HCT116 (cell line): Measurements from ENCODE around the gene IFI27.

Source experiments
- CBX3 ChIP-seq: IDR thresholded peaks from 2 replicates; pipeline ENCODE4 v1.6.1; 2012; ENCODE audit warnings: low read depth
- CEBPB ChIP-seq: IDR thresholded peaks from 2 replicates; pipeline ENCODE4 v1.6.1; 2012; ENCODE audit warnings: low read depth
- CTCF ChIP-seq, 3 experiments: fragments of 200-600 bp in 1 of 3; sonication (generic) in 1 of 3; IDR thresholded peaks in 2 of 3; conservative IDR thresholded peaks in 1 of 3; 2 replicates each; pipeline ENCODE4 v1.5.1; 2012 to 2017; ENCODE audit warnings: low read depth in 2 of 3, low read length in 2 of 3, antibody characterized with exemption in 1 of 3, borderline replicate concordance in 1 of 3, control low read depth in 1 of 3, mild to moderate bottlenecking in 1 of 3, mixed read lengths in 1 of 3, mixed run types in 1 of 3, moderate library complexity in 1 of 3; ENCODE audit not compliant: insufficient read depth in 1 of 3
- EZH2 ChIP-seq: fragments of 200-600 bp; sonication (generic); IDR thresholded peaks from 2 replicates; pipeline ENCODE4 v1.6.1; 2017; ENCODE audit warnings: antibody characterized with exemption, mixed run types
- EZH2phosphoT487 ChIP-seq: fragments of 200-600 bp; IDR thresholded peaks from 2 replicates; pipeline ENCODE4 v1.6.1; 2018; ENCODE audit warnings: antibody characterized with exemption, borderline replicate concordance
- JUND ChIP-seq: IDR thresholded peaks from 2 replicates; pipeline ENCODE4 v1.6.1; 2012
- MAX ChIP-seq: IDR thresholded peaks from 2 replicates; pipeline ENCODE4 v1.6.1; 2012
- POLR2A ChIP-seq: IDR thresholded peaks from 2 replicates; pipeline ENCODE4 v1.7.0; 2011; ENCODE audit warnings: borderline replicate concordance; ENCODE audit not compliant: insufficient read depth, insufficient read length; ENCODE audit errors: extremely low read depth
- REST ChIP-seq: IDR thresholded peaks from 2 replicates; pipeline ENCODE4 v1.6.1; 2012; ENCODE audit warnings: low read depth
- SIN3A ChIP-seq: IDR thresholded peaks from 2 replicates; pipeline ENCODE4 v1.6.1; 2012; ENCODE audit warnings: low read depth
- SP1 ChIP-seq: IDR thresholded peaks from 2 replicates; pipeline ENCODE4 v1.6.1; 2012; ENCODE audit warnings: low read depth
- SRF ChIP-seq: IDR thresholded peaks from 2 replicates; pipeline ENCODE4 v1.6.1; 2012; ENCODE audit warnings: low read depth
- YY1 ChIP-seq: IDR thresholded peaks from 2 replicates; pipeline ENCODE4 v1.6.1; 2011; ENCODE audit warnings: low read length, low read depth, moderate library complexity, mild to moderate bottlenecking; ENCODE audit not compliant: insufficient replicate concordance; ENCODE audit errors: extremely low read depth

GRCh38 chr14:94077823-94078222 lies 32.7 kb upstream of the IFI27 start:
- TF ChIP-seq MAX = no peak
- no peak for TF ChIP-seq POLR2A
- no peak for TF ChIP-seq REST
- no peak for TF ChIP-seq JUND
- no peak for TF ChIP-seq CTCF (IDR thresholded peaks at IDR 0.05 in 2 of 3, conservative IDR thresholded peaks at IDR 0.05 in 1 of 3; ENCODE audit: borderline replicate concordance in 1 of 3, insufficient read depth in 1 of 3, low read depth in 2 of 3, low read length in 2 of 3)
- no peak for TF ChIP-seq EZH2
- TF ChIP-seq SIN3A = no peak
- TF ChIP-seq EZH2phosphoT487 = no peak
- no peak for TF ChIP-seq CEBPB
- no peak for TF ChIP-seq YY1
- TF ChIP-seq SP1 = no peak
- no peak for TF ChIP-seq CBX3
- no peak for TF ChIP-seq SRF
